Nephron progenitor cell (in vitro differentiated cells): ENCODE data around the gene HEXD.

ENCODE experiments used
- DNase-seq: peaks from one replicate; pipeline ENCODE4 v3.0.0; 2021
- H3K27ac Mint-ChIP-seq: 2 replicates; pipeline ENCODE4 v1.8.0; 2021; ENCODE audit warnings: mild to moderate bottlenecking, moderate library complexity, mixed read lengths
- H3K27me3 Mint-ChIP-seq: 2 replicates; pipeline ENCODE4 v1.8.0; 2021; ENCODE audit warnings: mild to moderate bottlenecking, low read depth, mixed read lengths; ENCODE audit not compliant: poor library complexity
- H3K36me3 Mint-ChIP-seq: 2 replicates; pipeline ENCODE4 v1.8.0; 2021; ENCODE audit warnings: low read depth, mixed read lengths
- H3K4me1 Mint-ChIP-seq: 2 replicates; pipeline ENCODE4 v1.8.0; 2021; ENCODE audit warnings: mixed read lengths
- H3K4me3 Mint-ChIP-seq: 2 replicates; pipeline ENCODE4 v1.8.0; 2021; ENCODE audit warnings: mild to moderate bottlenecking, moderate library complexity, mixed read lengths
- H3K9me3 Mint-ChIP-seq: 2 replicates; pipeline ENCODE4 v1.8.0; 2021; ENCODE audit warnings: mild to moderate bottlenecking, moderate library complexity, mixed read lengths
- TF ChIP-seq, protein P1 (sequence below): fragments of 200-600 bp; sonication (generic); IDR thresholded peaks from 2 replicates; pipeline ENCODE4 v1.5.0; 2021; ENCODE audit warnings: antibody characterized with exemption

HEXD gene

GRCh38 chr17:82442643-82443464 lies 24.7 kb downstream of the HEXD start:
- peaks cover 11% of the 10 kb centered on the region for H3K4me1 Mint-ChIP-seq
- TF ChIP-seq, protein P1, sequence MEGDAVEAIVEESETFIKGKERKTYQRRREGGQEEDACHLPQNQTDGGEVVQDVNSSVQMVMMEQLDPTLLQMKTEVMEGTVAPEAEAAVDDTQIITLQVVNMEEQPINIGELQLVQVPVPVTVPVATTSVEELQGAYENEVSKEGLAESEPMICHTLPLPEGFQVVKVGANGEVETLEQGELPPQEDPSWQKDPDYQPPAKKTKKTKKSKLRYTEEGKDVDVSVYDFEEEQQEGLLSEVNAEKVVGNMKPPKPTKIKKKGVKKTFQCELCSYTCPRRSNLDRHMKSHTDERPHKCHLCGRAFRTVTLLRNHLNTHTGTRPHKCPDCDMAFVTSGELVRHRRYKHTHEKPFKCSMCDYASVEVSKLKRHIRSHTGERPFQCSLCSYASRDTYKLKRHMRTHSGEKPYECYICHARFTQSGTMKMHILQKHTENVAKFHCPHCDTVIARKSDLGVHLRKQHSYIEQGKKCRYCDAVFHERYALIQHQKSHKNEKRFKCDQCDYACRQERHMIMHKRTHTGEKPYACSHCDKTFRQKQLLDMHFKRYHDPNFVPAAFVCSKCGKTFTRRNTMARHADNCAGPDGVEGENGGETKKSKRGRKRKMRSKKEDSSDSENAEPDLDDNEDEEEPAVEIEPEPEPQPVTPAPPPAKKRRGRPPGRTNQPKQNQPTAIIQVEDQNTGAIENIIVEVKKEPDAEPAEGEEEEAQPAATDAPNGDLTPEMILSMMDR = no peak
- H3K9me3 Mint-ChIP-seq = no peaks in the 10 kb centered on the region
- no peak for DNase-seq
- no peak overlapping the region for H3K27ac Mint-ChIP-seq
- H3K36me3 Mint-ChIP-seq = peaks cover 4% of the 10 kb centered on the region
- H3K4me3 Mint-ChIP-seq = no peak overlapping the region
- H3K27me3 Mint-ChIP-seq = no peaks in the 10 kb centered on the region

- no peak overlapping the region for H3K4me3 Mint-ChIP-seq
- DNase-seq = no peak
- TF ChIP-seq, protein P1 = no peak
- H3K27ac Mint-ChIP-seq = no peak overlapping the region
- H3K27me3 Mint-ChIP-seq = no peaks in the 10 kb centered on the region
- peaks cover 4% of the 10 kb centered on the region for H3K36me3 Mint-ChIP-seq
- peaks cover 11% of the 10 kb centered on the region for H3K4me1 Mint-ChIP-seq
- no peaks in the 10 kb centered on the region for H3K9me3 Mint-ChIP-seq
Measured at GRCh38 chr17:82443465-82444283, 25.5 kb downstream of the HEXD start.

DNA sequence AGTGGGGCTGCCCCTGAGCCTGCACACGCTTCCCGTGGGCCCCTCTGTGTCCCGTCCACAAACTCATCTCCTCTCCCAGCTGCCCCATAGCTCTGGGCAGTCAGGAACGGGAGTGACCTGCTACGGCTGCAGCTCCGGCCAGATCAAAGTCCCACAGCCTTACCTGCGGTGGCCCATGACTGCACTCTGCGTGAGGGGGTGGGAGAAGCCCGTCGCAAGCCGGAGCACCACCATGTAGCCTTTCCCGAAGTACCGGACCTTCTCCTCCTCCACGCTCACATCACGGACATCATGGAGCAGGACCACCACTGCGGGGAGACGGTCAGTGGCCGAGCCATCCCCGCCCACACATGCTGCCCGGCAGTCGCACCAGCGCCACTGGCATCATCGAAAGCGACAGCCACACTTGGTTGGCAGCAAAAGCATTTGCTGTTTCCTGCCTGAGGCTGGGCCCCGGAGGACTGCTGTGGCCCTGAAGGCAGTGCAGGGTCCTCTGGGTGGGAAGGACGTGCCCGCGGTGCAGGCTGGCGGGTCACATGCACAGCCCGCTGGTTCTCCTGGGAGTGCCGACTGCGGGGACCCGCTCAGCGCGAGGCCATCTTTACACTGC lies 26.2 kb downstream of the HEXD start:
- H3K9me3 Mint-ChIP-seq = no peaks in the 10 kb centered on the region
- TF ChIP-seq, protein P1 = no peak
- H3K4me3 Mint-ChIP-seq = no peak overlapping the region
- peaks cover 12% of the 10 kb centered on the region for H3K4me1 Mint-ChIP-seq
- DNase-seq = no peak
- H3K27me3 Mint-ChIP-seq = no peaks in the 10 kb centered on the region
- H3K27ac Mint-ChIP-seq = no peak overlapping the region
- H3K36me3 Mint-ChIP-seq = peaks cover 4% of the 10 kb centered on the region

DNA sequence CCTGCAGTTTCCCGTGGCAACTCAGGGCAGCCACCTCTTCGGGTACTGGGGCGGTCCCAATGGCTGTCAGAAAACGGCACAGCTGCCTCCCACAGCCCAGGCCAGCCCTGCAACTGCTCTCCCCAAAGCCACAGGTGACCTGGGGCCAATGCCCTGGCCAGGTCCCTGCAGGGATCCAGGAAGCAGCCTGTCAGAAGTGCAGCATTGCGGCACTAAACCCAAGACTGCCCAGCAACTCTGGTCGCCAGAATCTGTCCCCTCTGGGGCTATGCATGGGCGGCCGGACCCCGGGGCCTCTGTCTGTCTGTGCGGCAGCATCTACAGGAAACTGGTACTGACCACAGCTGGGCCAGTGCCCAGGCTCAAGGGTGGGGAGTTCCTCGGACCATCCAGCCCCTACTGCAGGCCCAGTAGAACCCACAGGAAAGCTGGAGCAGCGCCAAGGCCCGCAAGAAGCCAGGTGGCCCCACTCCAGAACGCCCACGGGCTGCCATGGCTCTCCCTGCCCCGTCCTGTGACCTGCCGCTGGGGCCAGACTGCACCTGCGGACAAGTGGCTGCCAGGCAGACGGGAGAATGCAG lies 26.9 kb downstream of the HEXD start:
- no peak overlapping the region for H3K27ac Mint-ChIP-seq
- no peaks in the 10 kb centered on the region for H3K27me3 Mint-ChIP-seq
- peaks cover 8% of the 10 kb centered on the region for H3K36me3 Mint-ChIP-seq
- H3K4me1 Mint-ChIP-seq = peaks cover 19% of the 10 kb centered on the region
- no peak overlapping the region for H3K4me3 Mint-ChIP-seq
- H3K9me3 Mint-ChIP-seq = no peaks in the 10 kb centered on the region
- DNase-seq = no peak
- TF ChIP-seq, protein P1 = no peak

GRCh38 chr17:82445542-82445941 lies 27.4 kb downstream of the HEXD start:
- Mint-ChIP-seq H3K27me3 (no peaks in the 10 kb centered on the region), H3K27ac (peak overlapping the region; percentile 36), H3K9me3 (no peaks in the 10 kb centered on the region), H3K4me3 (no peak overlapping the region), H3K36me3 (peaks cover 8% of the 10 kb centered on the region), H3K4me1 (peaks cover 16% of the 10 kb centered on the region)
- TF ChIP-seq, protein P1 = no peak
- no peak for DNase-seq
